SW480 (cell line): ENCODE results near the gene SYS1.

ENCODE experiments used
- DNase-seq: peaks from one replicate; pipeline ENCODE4 v3.0.0-alpha.2; 2016; ENCODE audit warnings: low spot score

SYS1 gene

DNA sequence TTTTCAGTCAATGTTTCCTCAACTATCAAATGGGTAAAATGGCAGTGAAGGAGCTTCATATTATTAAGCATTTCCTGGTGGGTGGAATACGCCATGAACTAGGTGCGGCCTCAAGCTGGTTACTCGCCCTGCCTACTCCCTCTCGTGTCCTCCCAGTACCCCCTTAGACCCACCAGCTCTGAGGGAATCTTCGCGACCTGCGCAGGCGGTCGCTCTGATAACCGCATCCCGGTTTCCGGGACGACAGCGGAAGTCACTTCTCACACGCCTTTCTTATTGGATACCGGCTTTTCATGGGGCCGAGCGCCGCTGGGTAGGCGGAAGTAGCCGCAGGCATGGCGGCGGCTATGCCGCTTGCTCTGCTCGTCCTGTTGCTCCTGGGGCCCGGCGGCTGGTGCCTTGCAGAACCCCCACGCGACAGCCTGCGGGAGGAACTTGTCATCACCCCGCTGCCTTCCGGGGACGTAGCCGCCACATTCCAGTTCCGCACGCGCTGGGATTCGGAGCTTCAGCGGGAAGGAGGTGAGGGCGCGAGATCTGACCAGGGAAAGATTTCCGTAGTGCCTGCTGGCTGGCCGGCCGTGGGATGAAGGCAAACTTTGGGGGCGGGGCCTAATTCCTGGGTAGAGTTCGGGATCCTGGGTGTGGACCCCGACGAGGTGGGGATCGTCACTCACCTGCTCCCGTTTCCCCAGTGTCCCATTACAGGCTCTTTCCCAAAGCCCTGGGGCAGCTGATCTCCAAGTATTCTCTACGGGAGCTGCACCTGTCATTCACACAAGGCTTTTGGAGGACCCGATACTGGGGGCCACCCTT lies 53.1 kb downstream of the SYS1 start, which contains the start of gene PIGT:
PIGT (plus strand) TSS at position 320 of the 816 bp plus-strand sequence; CDS start at position 336, 16 bp downstream.
- peak; percentile 94 for DNase-seq

DNA sequence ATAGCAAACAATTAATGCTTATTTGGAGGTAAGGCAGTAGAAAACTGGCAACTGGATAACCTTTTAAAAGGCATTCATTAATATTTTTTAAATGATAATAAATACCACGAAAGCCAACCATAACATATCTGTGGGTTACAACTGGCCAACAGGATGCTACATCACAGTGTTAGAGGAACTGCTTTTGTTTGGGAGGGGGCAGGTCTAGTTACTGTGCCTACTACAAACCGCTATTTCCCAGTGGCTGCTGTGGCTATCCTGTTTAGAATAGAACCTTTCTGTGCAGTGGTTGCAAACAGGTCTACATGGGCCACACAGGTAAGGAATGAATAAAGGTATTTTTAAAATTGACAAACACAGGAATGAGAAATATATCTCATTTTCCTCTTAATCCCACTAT lies 54.0 kb downstream of the SYS1 start:
- DNase-seq: no peak
